ENCODE results near the gene STAT1.

- TF ChIP-seq EZH2phosphoT487 (IDR thresholded peaks at IDR 0.05; ENCODE audit: low read depth) (no peak), CTCF (IDR thresholded peaks at IDR 0.05; ENCODE audit: low read depth, low read length) (no peak)
Measured at GRCh38 chr2:190977505-190977904, 36.5 kb downstream of the STAT1 start.
